GM21360 (cell line): Measurements from ENCODE around the gene ZNF483.
"Not testable (repeated sequence)": the region's sequence is repeated elsewhere in the genome, so short reads cannot be mapped to it uniquely, and the experiment has no call there.

Source experiments
- ATAC-seq: cut with Tn5 transposase; IDR thresholded peaks from one replicate; pipeline ENCODE4 v1.9.1; 2021; ENCODE audit warnings: mild to moderate bottlenecking, moderate library complexity; ENCODE audit not compliant: unreplicated experiment

Gene ZNF483

DNA sequence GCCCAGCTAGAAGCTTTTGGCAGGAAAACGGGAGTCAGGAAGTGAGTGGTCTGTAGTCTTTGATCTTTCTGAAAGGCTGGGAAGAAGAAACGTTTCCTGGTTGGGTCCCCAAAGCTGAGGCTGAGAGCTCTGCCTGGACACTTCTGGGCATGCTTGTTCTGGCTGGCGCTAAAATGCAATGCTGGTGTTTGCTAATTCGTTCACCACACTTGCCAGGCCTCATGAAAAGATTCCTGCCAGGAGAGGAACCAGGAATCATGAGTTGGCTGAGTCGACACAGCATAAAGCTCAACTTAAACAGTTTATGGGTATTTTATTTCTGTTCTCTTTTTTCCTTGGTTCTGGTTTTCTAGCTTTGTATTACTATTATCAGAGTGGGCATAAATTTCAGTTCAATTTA is 85.2 kb downstream of the ZNF483 start:
- ATAC-seq, result no peak

DNA sequence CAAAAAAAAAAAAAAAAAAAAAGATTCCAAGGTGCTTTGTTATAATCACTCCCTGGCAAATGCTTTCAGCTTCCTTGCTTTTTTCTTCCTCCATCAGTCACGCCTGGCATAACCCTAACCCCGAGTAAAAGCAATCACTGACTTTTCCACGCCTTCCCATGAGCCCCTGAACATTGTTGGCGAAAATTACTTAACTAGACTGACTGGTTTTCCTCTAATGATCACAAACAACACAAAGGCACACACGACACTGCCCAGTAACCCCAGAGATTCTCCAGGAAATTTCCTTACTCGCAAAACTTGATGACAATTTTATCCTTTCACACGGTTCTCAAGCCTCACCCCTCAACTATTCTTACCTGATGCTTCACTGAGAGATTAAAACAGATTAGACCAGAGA is 85.9 kb downstream of the ZNF483 start:
- no peak for ATAC-seq

DNA sequence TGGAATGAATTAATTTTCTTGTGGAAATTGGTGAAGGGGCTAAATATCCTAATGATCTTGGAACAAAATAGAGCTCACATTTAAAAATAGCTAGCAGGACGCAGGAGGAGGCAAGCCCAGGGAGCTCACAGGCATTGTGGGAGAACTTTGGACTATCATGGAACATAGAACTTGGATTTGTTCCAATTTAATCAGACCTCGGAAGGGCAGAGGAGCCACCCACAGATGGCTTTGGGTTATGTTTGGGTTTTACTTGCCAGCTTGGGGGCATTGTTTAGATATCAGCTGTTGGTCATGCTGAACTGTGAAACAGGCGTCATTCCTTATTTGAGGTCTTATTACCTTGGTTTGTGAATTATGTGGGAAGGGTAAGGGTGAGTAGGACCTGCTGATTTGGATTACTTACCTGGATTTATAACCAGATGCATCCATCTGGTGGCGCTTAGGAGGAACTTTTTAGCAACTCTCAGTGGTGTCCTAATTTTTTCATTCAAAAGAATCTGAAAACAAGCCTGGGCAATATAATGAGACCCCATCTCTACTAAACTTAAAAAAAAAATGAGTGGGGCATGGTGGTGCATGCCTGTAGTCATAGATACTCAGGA is 88.6 kb downstream of the ZNF483 start:
- no peak for ATAC-seq

DNA sequence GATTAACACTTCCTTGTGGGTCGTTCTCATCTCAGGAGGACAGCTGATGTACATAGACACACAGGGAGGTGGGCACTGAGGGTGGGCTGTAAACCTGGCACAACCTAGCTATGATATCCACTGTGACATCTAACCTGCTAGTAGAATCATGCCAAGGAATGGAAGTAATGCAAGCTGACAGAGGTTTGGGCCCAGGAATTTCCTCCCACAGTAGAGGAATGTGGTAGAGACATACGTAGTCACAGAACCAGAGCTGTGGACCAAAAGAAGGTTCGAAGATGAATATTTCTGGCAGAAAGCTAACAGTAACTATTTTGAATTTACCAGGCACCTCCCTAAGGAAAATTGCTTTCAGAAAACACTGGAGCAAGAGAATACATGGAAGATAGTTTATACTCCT is 90.9 kb downstream of the ZNF483 start:
- no peak for ATAC-seq

DNA sequence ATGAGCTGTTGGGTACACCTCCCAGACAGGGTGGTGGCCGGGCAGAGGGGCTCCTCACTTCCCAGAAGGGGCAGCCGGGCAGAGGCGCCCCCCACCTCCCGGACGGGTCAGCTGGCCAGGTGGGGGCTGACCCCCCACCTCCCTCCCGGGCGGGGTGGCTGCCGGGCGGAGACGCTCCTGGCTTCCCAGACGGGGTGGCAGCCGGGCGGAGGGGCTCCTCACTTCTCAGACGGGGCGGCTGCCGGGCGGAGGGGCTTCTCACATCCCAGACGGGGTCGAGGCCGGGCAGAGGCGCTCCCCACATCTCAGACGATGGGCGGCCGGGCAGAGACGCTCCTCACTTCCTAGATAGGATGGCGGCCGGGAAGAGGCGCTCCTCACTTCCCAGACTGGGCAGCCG is 92.4 kb downstream of the ZNF483 start:
- ATAC-seq, result not testable (repeated sequence)

DNA sequence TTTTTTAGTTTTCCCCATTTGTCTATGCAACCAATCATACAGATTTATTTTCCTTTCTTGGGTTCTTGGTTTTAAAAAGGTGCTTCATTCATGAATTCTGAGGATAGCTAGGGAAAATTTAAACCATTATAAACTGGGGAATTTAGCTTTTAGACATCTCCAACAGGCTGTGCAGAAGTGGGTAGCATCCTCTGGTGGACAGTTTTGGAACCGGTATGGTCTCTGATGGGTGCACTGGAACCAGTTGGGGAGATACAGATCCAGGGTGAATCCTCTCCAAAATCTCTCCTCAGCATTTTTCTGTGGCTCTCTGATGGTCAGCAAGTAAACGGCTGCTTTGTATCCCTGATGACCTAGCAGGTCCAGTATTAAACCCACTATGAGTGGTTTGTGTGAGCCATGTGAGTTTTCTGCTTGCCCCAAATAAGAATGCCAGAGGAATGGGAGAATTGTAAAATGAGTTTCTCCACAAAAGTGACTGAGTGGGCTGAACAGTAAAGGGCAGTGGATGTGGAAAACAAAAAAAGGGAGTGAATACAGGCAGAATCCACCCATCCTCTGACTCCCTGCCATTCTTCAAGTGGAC is 97.0 kb downstream of the ZNF483 start:
- ATAC-seq, result no peak

DNA sequence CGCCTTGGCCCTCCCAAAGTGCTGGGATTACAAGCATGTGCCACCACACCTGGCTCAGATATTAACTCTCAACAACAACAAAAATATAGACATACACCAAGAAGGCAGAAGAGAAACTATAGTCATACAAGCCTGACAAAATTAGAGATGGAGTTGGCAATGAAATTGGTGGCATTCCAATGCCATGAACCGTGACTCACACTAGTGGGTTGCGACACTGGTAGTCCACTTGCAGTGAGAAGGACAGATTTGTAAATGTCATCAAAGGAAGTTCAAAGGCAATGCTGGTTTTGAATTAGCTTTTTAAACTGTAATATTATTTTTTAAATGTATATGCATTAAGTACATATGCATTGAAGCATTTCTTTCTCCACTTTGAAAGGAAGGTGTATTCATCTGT is 97.6 kb downstream of the ZNF483 start:
- no peak for ATAC-seq
